ENCODE results near the gene PCDHA6.
"Not testable (repeated sequence)": the region's sequence is repeated elsewhere in the genome, so short reads cannot be mapped to it uniquely, and the experiment has no call there.

- not testable (repeated sequence) for TF ChIP-seq CTCF (IDR thresholded peaks at IDR 0.05; ENCODE audit: poor library complexity); EZH2 (IDR thresholded peaks at IDR 0.05; ENCODE audit: borderline replicate concordance)
Measured at GRCh38 chr5:140787849-140788504, 39.8 kb upstream of the PCDHA6 start.

Measured in hepatocyte (in vitro differentiated cells).